Activated CD4-positive, alpha-beta memory T cell treated with anti-CD3 and anti-CD28 coated beads, Interleukin-2, amount 10 ng/mL, durations not matched to agents 7 days and 5 days (primary cell): ENCODE data around the gene ALDH6A1. TPM values are rescaled to one million over a fixed set of nuclear protein-coding genes. Genes with fewer than 3 reads are reported as not detected.
A peak's percentile ranks its signal among the peaks of the same experiment; 100 is the strongest.
"Not testable (repeated sequence)": the region's sequence is repeated elsewhere in the genome, so short reads cannot be mapped to it uniquely, and the experiment has no call there.

ENCODE experiments used
- CTCF ChIA-PET: fragments of 350-600 bp; sonication (Branson Sonifier 250); formaldehyde crosslinking; loops from one replicate; lab custom pipeline; 2021; ENCODE audit warnings: antibody characterized with exemption, inconsistent platforms; lab: Charles Lee
- POLR2A ChIA-PET: fragments of 350-600 bp; sonication (Branson Sonifier 250); formaldehyde crosslinking; loops from one replicate; lab custom pipeline; 2021; ENCODE audit warnings: antibody characterized with exemption; lab: Charles Lee
- DNase-seq: peaks from one replicate; pipeline ENCODE4 v3.0.0-alpha.2; 2020
- H3K27ac Mint-ChIP-seq: one replicate; pipeline ENCODE4 v1.8.0; 2021; ENCODE audit warnings: mild to moderate bottlenecking, mixed read lengths
- H3K27me3 Mint-ChIP-seq: one replicate; pipeline ENCODE4 v1.8.0; 2021; ENCODE audit warnings: mixed read lengths
- H3K36me3 Mint-ChIP-seq: one replicate; pipeline ENCODE4 v1.8.0; 2021; ENCODE audit warnings: low read depth, mixed read lengths
- H3K4me1 Mint-ChIP-seq: one replicate; pipeline ENCODE4 v1.8.0; 2021; ENCODE audit warnings: mixed read lengths
- H3K4me3 Mint-ChIP-seq: one replicate; pipeline ENCODE4 v1.8.0; 2021; ENCODE audit warnings: mild to moderate bottlenecking, mixed read lengths
- H3K9me3 Mint-ChIP-seq: one replicate; pipeline ENCODE4 v1.8.0; 2021; ENCODE audit warnings: mixed read lengths
- total RNA-seq, 2 experiments: library from RNA; stranded (reverse); gene quantifications; one replicate each; pipeline ENCODE4 v1.2.3, GENCODE V29; 2021

The ALDH6A1 gene
- total RNA-seq: 10 to 100 TPM; 16.8 to 18.2 TPM

GRCh38 chr14:74084277-74085046 is at the start of gene ALDH6A1, which contains the start of gene LIN52:
Gene ALDH6A1, minus strand, starts transcription at chr14:74084453. Its CDS starts 59 bp downstream, at chr14:74084394.
Gene LIN52, plus strand, starts transcription at chr14:74084956. Its CDS starts 19 bp downstream, at chr14:74084975.
- DNase-seq: peak; percentile 100
- peaks cover 50% of the 10 kb centered on the region for H3K4me1 Mint-ChIP-seq
- H3K9me3 Mint-ChIP-seq: peaks cover 2% of the 10 kb centered on the region
- POLR2A ChIA-PET: interaction anchor here (0.7 to 2.4 kb wide), 8 partner anchors 13 to 298 kb away, joined by 3 to 13 read pairs (median 4); partner anchors contain the start of genes BBOF1, COQ6, ENTPD5 and FAM161B
- H3K36me3 Mint-ChIP-seq: peaks cover 10% of the 10 kb centered on the region
- H3K4me3 Mint-ChIP-seq: peak within 1 kb of the TSS; percentile 91
- H3K27me3 Mint-ChIP-seq: no peaks in the 10 kb centered on the region
- peak within 1 kb of the TSS; percentile 89 for H3K27ac Mint-ChIP-seq
- CTCF ChIA-PET: interaction anchor here (0.9 kb wide), 1 partner anchor 173 kb away, joined by 4 read pairs; no protein-coding TSS in a partner anchor

DNA sequence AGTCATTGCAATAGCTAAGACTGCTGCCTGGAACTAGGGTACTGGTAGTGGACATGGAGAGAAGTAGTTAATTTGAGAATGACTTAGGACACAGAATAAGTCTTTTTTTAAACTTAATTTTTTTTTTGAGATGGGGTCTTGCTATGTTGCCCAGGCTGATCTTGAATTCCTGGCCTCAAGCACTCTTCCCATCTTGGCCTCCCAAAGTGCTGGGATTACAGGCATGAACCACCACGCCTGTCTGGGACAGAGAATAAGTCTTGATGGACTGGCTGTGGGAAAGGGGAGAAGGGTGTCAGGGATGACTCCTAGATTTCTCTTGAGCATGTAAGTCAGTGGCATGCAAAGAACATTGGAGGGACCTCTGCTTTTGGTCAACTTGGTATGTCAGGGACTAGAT is 43.4 kb upstream of the ALDH6A1 start:
- POLR2A ChIA-PET: no interaction called here

DNA sequence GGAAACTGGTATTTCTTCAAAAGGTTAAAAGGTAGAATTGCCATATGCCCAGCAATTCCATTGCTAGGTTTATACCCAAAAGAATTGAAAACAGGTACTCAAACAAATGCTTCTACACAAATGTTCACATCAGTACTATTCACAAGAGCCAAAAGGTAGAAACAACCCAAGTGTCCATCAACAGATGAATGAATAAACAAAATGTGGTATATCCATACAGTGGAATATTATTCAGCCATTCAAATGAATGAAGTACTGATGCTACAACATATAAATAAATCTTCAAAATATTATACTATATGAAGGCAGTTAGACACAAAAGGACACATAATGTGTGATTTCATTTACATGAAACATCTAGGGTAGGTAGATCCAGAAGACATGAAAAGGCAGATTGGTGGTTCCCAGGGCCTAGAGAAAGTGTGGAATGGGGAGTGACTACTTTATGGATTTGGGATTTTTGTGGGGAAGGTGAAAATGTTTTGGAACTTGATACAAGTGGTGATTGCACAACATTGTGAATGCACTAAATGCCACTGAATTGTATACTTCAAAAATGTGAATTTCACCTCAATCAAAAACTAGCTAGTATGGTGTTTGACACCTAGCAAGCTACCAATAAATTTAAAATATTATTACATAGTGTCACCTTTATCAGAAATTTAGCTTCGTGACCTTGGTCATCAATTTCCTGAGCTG is 42.2 kb upstream of the ALDH6A1 start:
- H3K27me3 Mint-ChIP-seq: no peaks in the 10 kb centered on the region
- POLR2A ChIA-PET: no interaction called here

More for the DNA sequence above, 43.4 kb upstream of the ALDH6A1 start:
- H3K4me1 Mint-ChIP-seq: no peaks in the 10 kb centered on the region
- H3K9me3 Mint-ChIP-seq: no peaks in the 10 kb centered on the region
- no peak overlapping the region for H3K4me3 Mint-ChIP-seq
- no peaks in the 10 kb centered on the region for H3K27me3 Mint-ChIP-seq
- H3K27ac Mint-ChIP-seq: no peak overlapping the region
- CTCF ChIA-PET: no interaction called here
- H3K36me3 Mint-ChIP-seq: peaks cover 20% of the 10 kb centered on the region
- no peak for DNase-seq

DNA sequence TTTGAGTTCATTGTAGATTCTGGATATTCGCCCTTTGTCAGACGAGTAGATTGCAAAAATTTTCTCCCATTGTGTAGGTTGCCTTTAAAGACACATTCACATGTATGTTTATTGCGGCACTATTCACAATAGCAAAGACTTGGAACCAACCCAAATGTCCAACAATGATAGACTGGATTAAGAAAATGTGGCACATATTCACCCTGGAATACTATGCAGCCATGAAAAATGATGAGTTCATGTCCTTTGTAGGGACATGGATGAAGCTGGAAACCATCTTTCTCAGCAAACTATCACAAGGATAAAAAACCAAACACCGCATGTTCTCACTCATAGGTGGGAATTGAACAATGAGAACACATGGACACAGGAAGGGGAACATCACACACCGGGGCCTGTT is 41.2 kb upstream of the ALDH6A1 start:
- DNase-seq, CTCF ChIA-PET, H3K4me3 Mint-ChIP-seq, POLR2A ChIA-PET, H3K27me3 Mint-ChIP-seq, H3K27ac Mint-ChIP-seq, H3K9me3 Mint-ChIP-seq, H3K4me1 Mint-ChIP-seq: not testable (repeated sequence)
- peaks cover 28% of the 10 kb centered on the region for H3K36me3 Mint-ChIP-seq

More for the DNA sequence above, 42.2 kb upstream of the ALDH6A1 start:
- Mint-ChIP-seq H3K9me3 (no peaks in the 10 kb centered on the region), H3K4me1 (no peaks in the 10 kb centered on the region), H3K36me3 (peaks cover 22% of the 10 kb centered on the region), H3K27ac (no peak overlapping the region), H3K4me3 (no peak overlapping the region)
- DNase-seq: no peak
- CTCF ChIA-PET: interaction anchor here (1.0 kb wide), 1 partner anchor 56 kb away, joined by 3 read pairs; no protein-coding TSS in a partner anchor

DNA sequence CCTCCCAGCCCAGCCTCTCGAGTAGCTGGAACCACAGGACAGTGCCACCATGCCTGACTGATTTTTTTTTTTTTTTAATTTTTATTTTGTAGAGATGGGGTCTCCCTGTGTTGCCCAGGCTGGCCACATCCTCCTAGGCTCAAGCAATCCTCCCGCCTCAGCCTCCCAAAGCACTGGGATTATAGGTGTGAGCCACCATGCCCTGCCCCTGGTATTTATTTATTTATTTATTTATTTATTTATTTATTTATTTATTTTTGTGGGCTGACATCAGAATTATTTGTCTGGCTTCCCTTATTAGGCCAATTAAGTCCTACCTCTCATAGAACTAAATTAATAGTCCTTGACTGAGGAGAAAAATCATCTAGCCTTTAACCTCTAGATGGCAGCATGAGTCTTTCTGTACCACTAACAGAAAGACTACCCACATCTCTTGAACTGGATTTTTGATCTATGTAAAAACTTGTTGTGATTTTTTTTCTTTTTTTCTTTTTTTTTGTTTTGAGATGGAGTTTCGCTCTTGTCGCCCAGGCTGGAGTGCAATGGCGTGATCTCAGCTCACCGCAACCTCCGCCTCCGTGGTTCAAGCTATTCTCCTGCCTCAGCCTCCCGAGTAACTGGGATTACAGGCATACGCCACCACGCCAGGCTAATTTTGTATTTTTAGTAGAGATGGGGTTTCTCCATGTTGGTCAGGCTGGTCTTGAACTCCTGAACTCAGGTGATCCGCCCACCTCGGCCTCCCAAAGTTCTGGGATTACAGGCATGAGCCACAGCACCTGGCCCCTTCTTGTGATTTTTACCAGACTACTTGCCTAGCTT is 27.4 kb upstream of the ALDH6A1 start:
- CTCF ChIA-PET: interaction anchor here (0.6 to 3.5 kb wide), 15 partner anchors 9 to 147 kb away, joined by 3 to 15 read pairs (median 4); no protein-coding TSS in a partner anchor
- H3K27me3 Mint-ChIP-seq, POLR2A ChIA-PET, DNase-seq, H3K4me3 Mint-ChIP-seq, H3K9me3 Mint-ChIP-seq, H3K4me1 Mint-ChIP-seq, H3K27ac Mint-ChIP-seq: not testable (repeated sequence)
- H3K36me3 Mint-ChIP-seq: peaks cover 16% of the 10 kb centered on the region

DNA sequence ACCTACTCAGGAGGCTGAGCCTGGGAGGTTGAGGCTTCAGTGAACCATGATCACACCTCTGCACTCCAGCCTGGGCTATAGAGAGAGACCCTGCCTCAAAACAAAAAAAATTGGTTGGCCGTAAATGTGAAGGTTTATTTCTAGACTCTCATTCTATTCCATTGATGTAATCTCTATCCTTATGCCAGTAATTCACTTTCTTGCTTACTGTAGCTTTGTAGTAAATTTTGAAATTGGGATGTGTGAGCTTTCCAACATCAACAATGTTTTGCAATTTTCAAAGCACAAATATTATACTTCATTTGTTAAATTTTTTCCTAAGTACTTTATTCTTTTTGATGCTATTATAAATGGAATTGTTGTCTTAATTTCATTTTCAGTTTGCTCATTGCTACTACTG is 25.1 kb upstream of the ALDH6A1 start:
- H3K27ac Mint-ChIP-seq: no peak overlapping the region
- no peaks in the 10 kb centered on the region for H3K9me3 Mint-ChIP-seq
- no peaks in the 10 kb centered on the region for H3K27me3 Mint-ChIP-seq
- H3K4me3 Mint-ChIP-seq: no peak overlapping the region
- CTCF ChIA-PET: interaction anchor here (3.5 kb wide), 1 partner anchor 142 kb away, joined by 15 read pairs; no protein-coding TSS in a partner anchor
- POLR2A ChIA-PET: interaction anchor here (1.0 kb wide), 1 partner anchor 655 kb away, joined by 4 read pairs; no protein-coding TSS in a partner anchor
- H3K4me1 Mint-ChIP-seq: no peaks in the 10 kb centered on the region
- no peak for DNase-seq
- H3K36me3 Mint-ChIP-seq: peaks cover 20% of the 10 kb centered on the region

GRCh38 chr14:74105381-74105780 is 21.1 kb upstream of the ALDH6A1 start:
- H3K9me3 Mint-ChIP-seq: no peaks in the 10 kb centered on the region
- no peak overlapping the region for H3K4me3 Mint-ChIP-seq
- no peaks in the 10 kb centered on the region for H3K4me1 Mint-ChIP-seq
- ChIA-PET POLR2A (interaction anchor here (0.7 kb wide), 1 partner anchor 254 kb away, joined by 3 read pairs; the partner anchor contains the start of gene PTGR2), CTCF (interaction anchor here (0.5 to 0.7 kb wide), 3 partner anchors 57 to 152 kb away, joined by 3 to 4 read pairs (median 3); no protein-coding TSS in a partner anchor)
- no peak overlapping the region for H3K27ac Mint-ChIP-seq
- no peaks in the 10 kb centered on the region for H3K27me3 Mint-ChIP-seq
- peaks cover 33% of the 10 kb centered on the region for H3K36me3 Mint-ChIP-seq
- no peak for DNase-seq

GRCh38 chr14:74089251-74090020 is 5.2 kb upstream of the ALDH6A1 start:
- Mint-ChIP-seq H3K36me3 (peaks cover 20% of the 10 kb centered on the region), H3K4me1 (peaks cover 35% of the 10 kb centered on the region), H3K4me3 (no peak overlapping the region), H3K27me3 (no peaks in the 10 kb centered on the region), H3K27ac (no peak overlapping the region), H3K9me3 (peaks cover 2% of the 10 kb centered on the region)
- no peak for DNase-seq
- ChIA-PET POLR2A (no interaction called here), CTCF (interaction anchor here (0.7 to 1.1 kb wide), 2 partner anchors 11 to 416 kb away, joined by 3 to 4 read pairs; no protein-coding TSS in a partner anchor)

DNA sequence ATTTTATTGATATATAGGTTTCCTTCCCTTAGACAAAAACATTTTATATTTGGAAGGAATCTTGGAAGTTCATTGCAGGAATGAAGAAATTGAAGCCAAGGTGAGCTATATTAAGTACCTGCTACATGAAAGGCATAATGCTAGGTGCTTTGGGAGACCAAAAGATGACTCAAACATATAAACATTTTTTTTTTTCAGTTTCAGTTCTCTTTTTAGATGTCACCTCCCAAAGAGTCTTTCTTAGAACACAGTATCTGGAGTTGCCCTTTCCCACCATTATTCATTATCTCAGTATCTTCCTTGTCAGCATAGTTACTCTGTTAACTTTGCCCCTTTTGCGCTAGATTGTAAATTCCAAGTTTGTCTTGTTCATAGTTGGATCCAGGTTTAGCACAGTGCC is 1.6 kb upstream of the ALDH6A1 start:
- ChIA-PET POLR2A (interaction anchor here (0.7 to 2.4 kb wide), 6 partner anchors 10 to 250 kb away, joined by 3 to 13 read pairs (median 6); partner anchors contain the start of genes BBOF1 and ENTPD5), CTCF (no interaction called here)
- Mint-ChIP-seq H3K4me3 (peak overlapping the region; percentile 91), H3K9me3 (peaks cover 2% of the 10 kb centered on the region), H3K4me1 (peaks cover 53% of the 10 kb centered on the region), H3K36me3 (peaks cover 13% of the 10 kb centered on the region), H3K27ac (peak overlapping the region; percentile 89), H3K27me3 (no peaks in the 10 kb centered on the region)
- DNase-seq: no peak

DNA sequence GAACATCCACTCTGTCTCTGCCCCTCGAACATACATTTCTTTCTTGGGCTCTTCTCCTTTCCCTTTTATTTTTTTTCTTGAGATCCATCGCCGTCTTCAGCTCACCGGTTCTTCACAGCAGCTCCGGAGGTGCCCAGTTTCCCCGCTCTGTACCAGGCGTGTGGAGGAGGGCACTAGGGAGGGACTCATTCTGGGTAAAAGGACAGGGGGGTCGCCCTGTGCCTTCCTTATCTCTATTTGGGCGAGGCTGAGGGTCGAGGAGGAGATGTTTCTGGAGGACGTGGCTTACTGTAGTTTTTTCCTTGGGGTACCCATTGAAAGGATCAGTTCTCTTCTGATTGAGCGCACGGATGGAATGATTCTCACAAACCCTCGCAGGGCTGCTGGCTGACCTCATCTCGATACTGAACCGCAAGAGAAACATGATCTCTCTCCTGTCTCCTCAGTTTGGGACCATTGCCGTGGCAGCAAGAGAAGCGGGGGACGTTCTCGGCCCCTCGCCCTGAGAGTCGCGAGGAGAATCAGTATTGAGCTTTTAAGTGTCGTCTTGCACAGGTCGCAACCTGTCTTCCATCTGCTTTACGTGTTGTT is 889 bp upstream of the ALDH6A1 start:
- Mint-ChIP-seq H3K36me3 (peaks cover 10% of the 10 kb centered on the region), H3K27ac (peak overlapping the region; percentile 89), H3K4me3 (peak overlapping the region; percentile 91), H3K9me3 (peaks cover 2% of the 10 kb centered on the region), H3K27me3 (no peaks in the 10 kb centered on the region), H3K4me1 (peaks cover 51% of the 10 kb centered on the region)
- DNase-seq: peak; percentile 43
- ChIA-PET CTCF (interaction anchor here (0.5 to 0.6 kb wide), 2 partner anchors 387 to 678 kb away, joined by 3 read pairs; no protein-coding TSS in a partner anchor), POLR2A (interaction anchor here (0.7 to 2.4 kb wide), 8 partner anchors 10 to 298 kb away, joined by 3 to 13 read pairs (median 4); partner anchors contain the start of genes BBOF1, COQ6, ENTPD5 and FAM161B)

DNA sequence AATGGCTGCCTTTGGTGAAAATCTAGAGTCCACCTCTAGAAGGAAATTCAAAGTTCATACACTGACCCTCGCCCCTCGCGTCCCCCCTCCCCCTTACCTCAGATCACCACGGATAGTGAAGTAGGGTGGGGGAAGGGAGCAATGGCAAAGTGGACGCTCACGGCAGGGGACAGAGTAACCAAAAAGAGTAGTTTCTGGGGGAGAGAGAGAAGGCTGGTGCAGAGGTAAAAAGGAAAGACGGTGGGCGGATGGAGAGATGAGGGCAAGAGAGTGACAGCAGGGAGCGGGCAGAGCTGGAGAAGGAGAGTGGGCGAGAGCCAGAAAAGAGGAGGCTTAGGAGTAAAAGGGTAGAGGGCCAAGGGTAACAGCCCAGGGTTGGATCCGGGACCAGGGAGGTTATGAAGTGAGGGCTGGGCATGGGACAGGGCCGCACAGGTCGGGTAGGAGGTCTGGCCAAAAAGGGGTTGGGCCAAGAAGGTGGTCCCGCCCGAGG is 423 bp downstream of the ALDH6A1 start:
- CTCF ChIA-PET: interaction anchor here (0.9 to 1.2 kb wide), 2 partner anchors 11 to 173 kb away, joined by 3 to 4 read pairs; no protein-coding TSS in a partner anchor
- Mint-ChIP-seq H3K27me3 (no peaks in the 10 kb centered on the region), H3K27ac (peak overlapping the region; percentile 89), H3K4me1 (peaks cover 43% of the 10 kb centered on the region), H3K36me3 (peaks cover 6% of the 10 kb centered on the region), H3K9me3 (no peaks in the 10 kb centered on the region), H3K4me3 (peak overlapping the region; percentile 91)
- no peak for DNase-seq
- POLR2A ChIA-PET: interaction anchor here (1.2 to 2.4 kb wide), 5 partner anchors 65 to 593 kb away, joined by 3 to 13 read pairs (median 4); partner anchors contain the start of genes BBOF1, COQ6, ENTPD5 and FAM161B
